KMS-11 (cell line): ENCODE data around the gene DIRAS1.

ENCODE experiments used
- H2AFZ ChIP-seq: fragments of 200-600 bp; sonication (generic); 2 replicates; pipeline ENCODE4 v1.6.1; 2016; ENCODE audit warnings: antibody characterized with exemption, mixed run types, low read depth
- H3K27ac ChIP-seq: fragments of 200-600 bp; sonication (generic); 2 replicates; pipeline ENCODE4 v1.6.1; 2016; ENCODE audit warnings: mild to moderate bottlenecking, mixed run types
- H3K27me3 ChIP-seq: fragments of 200-600 bp; sonication (generic); 2 replicates; pipeline ENCODE4 v1.6.1; 2017; ENCODE audit warnings: mild to moderate bottlenecking, low read depth, mixed run types, moderate library complexity; ENCODE audit not compliant: insufficient read depth
- H3K36me3 ChIP-seq: fragments of 200-600 bp; sonication (generic); 2 replicates; pipeline ENCODE4 v1.6.1; 2017; ENCODE audit warnings: mild to moderate bottlenecking, mixed run types; ENCODE audit not compliant: insufficient read depth
- H3K4me1 ChIP-seq: fragments of 200-600 bp; sonication (generic); 2 replicates; pipeline ENCODE4 v1.6.1; 2016; ENCODE audit warnings: mild to moderate bottlenecking, low read depth, mixed run types; ENCODE audit not compliant: poor library complexity, severe bottlenecking
- H3K4me2 ChIP-seq: fragments of 200-600 bp; sonication (generic); 2 replicates; pipeline ENCODE4 v1.7.0; 2016; ENCODE audit warnings: mild to moderate bottlenecking, mixed run types
- H3K4me3 ChIP-seq: fragments of 200-600 bp; sonication (generic); IDR thresholded peaks from 2 replicates; pipeline ENCODE4 v1.6.1; 2017; ENCODE audit warnings: low read depth, low read length, mixed read lengths; ENCODE audit not compliant: insufficient read depth
- H3K79me2 ChIP-seq: fragments of 200-600 bp; sonication (generic); 2 replicates; pipeline ENCODE4 v1.6.1; 2016; ENCODE audit warnings: low read depth, mixed run types; ENCODE audit not compliant: insufficient read depth
- H3K9ac ChIP-seq: fragments of 200-600 bp; sonication (generic); 2 replicates; pipeline ENCODE4 v1.6.1; 2016; ENCODE audit warnings: mild to moderate bottlenecking, mixed run types
- H4K20me1 ChIP-seq: fragments of 200-600 bp; sonication (generic); 2 replicates; pipeline ENCODE4 v1.6.1; 2016; ENCODE audit warnings: mild to moderate bottlenecking, mixed run types; ENCODE audit not compliant: insufficient read depth
- CTCF ChIP-seq: fragments of 200-600 bp; sonication (generic); conservative IDR thresholded peaks from 2 replicates; pipeline ENCODE4 v1.6.1; 2017; ENCODE audit warnings: low read depth, mild to moderate bottlenecking, antibody characterized with exemption, low read length, moderate library complexity, mixed read lengths

DIRAS1 gene

GRCh38 chr19:2756477-2756876 lies 35.3 kb upstream of the DIRAS1 start:
- Histone ChIP-seq H3K27ac (no peak overlapping the region), H4K20me1 (no peaks in the 10 kb centered on the region), H3K4me2 (no peak overlapping the region), H3K4me3 (no peak overlapping the region), H3K79me2 (no peaks in the 10 kb centered on the region), H2AFZ (no peak overlapping the region), H3K36me3 (no peaks in the 10 kb centered on the region), H3K4me1 (no peaks in the 10 kb centered on the region), H3K27me3 (no peaks in the 10 kb centered on the region), H3K9ac (no peak overlapping the region)
- TF ChIP-seq CTCF, result no peak

- H3K4me3 ChIP-seq, result no peak overlapping the region
- no peaks in the 10 kb centered on the region for H3K27me3 ChIP-seq
- no peaks in the 10 kb centered on the region for H3K36me3 ChIP-seq
Measured at GRCh38 chr19:2755811-2756210, 34.6 kb upstream of the DIRAS1 start.

GRCh38 chr19:2755448-2755705 lies 34.2 kb upstream of the DIRAS1 start:
- no peak overlapping the region for H3K9ac ChIP-seq
- no peak overlapping the region for H2AFZ ChIP-seq
- no peaks in the 10 kb centered on the region for H3K27me3 ChIP-seq
- H3K4me3 ChIP-seq, result no peak overlapping the region
- H3K4me1 ChIP-seq, result no peaks in the 10 kb centered on the region
- H3K79me2 ChIP-seq, result no peaks in the 10 kb centered on the region
- no peaks in the 10 kb centered on the region for H3K36me3 ChIP-seq
- no peaks in the 10 kb centered on the region for H4K20me1 ChIP-seq
- no peak overlapping the region for H3K4me2 ChIP-seq
- TF ChIP-seq CTCF, result no peak
- no peak overlapping the region for H3K27ac ChIP-seq

More at GRCh38 chr19:2755811-2756210, 34.6 kb upstream of the DIRAS1 start:
- H2AFZ ChIP-seq, result no peak overlapping the region
- no peak overlapping the region for H3K27ac ChIP-seq
- H4K20me1 ChIP-seq, result no peaks in the 10 kb centered on the region
- no peak overlapping the region for H3K9ac ChIP-seq
- no peaks in the 10 kb centered on the region for H3K79me2 ChIP-seq
- no peaks in the 10 kb centered on the region for H3K4me1 ChIP-seq
- no peak for TF ChIP-seq CTCF
- H3K4me2 ChIP-seq, result no peak overlapping the region

- TF ChIP-seq CTCF, result no peak
- Histone ChIP-seq H3K4me2 (no peak overlapping the region), H3K79me2 (no peaks in the 10 kb centered on the region), H3K36me3 (no peaks in the 10 kb centered on the region), H3K27me3 (no peaks in the 10 kb centered on the region), H3K27ac (no peak overlapping the region), H3K4me1 (no peaks in the 10 kb centered on the region), H3K4me3 (no peak overlapping the region), H2AFZ (no peak overlapping the region), H4K20me1 (no peaks in the 10 kb centered on the region), H3K9ac (no peak overlapping the region)
Measured at GRCh38 chr19:2754659-2755447, 33.7 kb upstream of the DIRAS1 start.
